Ishikawa (cell line): Measurements from ENCODE around the gene MLLT1.

Experiments used
- CEBPB ChIP-seq: IDR thresholded peaks from 2 replicates; pipeline ENCODE4 v1.6.1; 2012
- CREB1 ChIP-seq: IDR thresholded peaks from 2 replicates; pipeline ENCODE4 v1.6.1; 2012; ENCODE audit warnings: low read depth
- EGR1 ChIP-seq: IDR thresholded peaks from 2 replicates; pipeline ENCODE4 v1.6.1; 2012
- EP300 ChIP-seq: IDR thresholded peaks from 2 replicates; pipeline ENCODE4 v1.6.1; 2012; ENCODE audit warnings: borderline replicate concordance
- FOXM1 ChIP-seq: IDR thresholded peaks from 2 replicates; pipeline ENCODE4 v1.6.1; 2012; ENCODE audit warnings: low read depth, borderline replicate concordance
- MAX ChIP-seq: IDR thresholded peaks from 2 replicates; pipeline ENCODE4 v1.6.1; 2012
- NFIC ChIP-seq: IDR thresholded peaks from 2 replicates; pipeline ENCODE4 v1.6.1; 2012
- RAD21 ChIP-seq: IDR thresholded peaks from 2 replicates; pipeline ENCODE4 v1.6.1; 2012; ENCODE audit warnings: low read depth
- REST ChIP-seq: IDR thresholded peaks from 2 replicates; pipeline ENCODE4 v1.6.1; 2012; ENCODE audit warnings: low read depth, mild to moderate bottlenecking
- TAF1 ChIP-seq: IDR thresholded peaks from 2 replicates; pipeline ENCODE4 v1.6.1; 2012; ENCODE audit warnings: low read depth, mild to moderate bottlenecking
- TCF12 ChIP-seq: IDR thresholded peaks from 2 replicates; pipeline ENCODE4 v1.6.1; 2012; ENCODE audit warnings: low read depth
- TEAD4 ChIP-seq: IDR thresholded peaks from 2 replicates; pipeline ENCODE4 v1.6.1; 2012
- YY1 ChIP-seq: IDR thresholded peaks from 2 replicates; pipeline ENCODE4 v1.6.1; 2012; ENCODE audit warnings: low read depth
- ZBTB7A ChIP-seq: IDR thresholded peaks from 2 replicates; pipeline ENCODE4 v1.6.1; 2012; ENCODE audit warnings: low read depth
- TF ChIP-seq, protein P1 (sequence below): IDR thresholded peaks from 2 replicates; pipeline ENCODE4 v1.6.1; 2012

Gene MLLT1

DNA sequence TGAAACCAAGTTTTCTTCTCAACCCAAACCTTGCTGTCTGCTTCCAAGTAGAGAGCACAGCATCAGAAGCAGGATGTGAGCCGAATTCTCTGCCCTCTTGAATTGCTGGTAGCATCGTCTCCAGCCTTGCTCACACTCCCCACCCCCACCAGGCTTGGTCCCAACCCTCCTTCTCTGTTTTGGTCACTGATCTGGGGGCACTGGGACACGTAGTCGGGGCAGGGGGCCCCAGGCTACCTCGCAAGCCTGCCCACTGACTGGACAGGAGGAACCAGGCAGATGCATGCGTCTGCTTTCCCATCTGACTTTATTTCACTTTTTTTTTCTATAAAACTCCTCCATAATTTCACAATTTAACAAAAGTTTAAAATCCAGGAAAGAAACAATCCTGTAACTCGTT lies 69.7 kb downstream of the MLLT1 start:
- TF ChIP-seq CREB1, result no peak
- no peak for TF ChIP-seq FOXM1
- no peak for TF ChIP-seq TAF1
- TF ChIP-seq ZBTB7A, result no peak
- TF ChIP-seq REST, result no peak
- no peak for TF ChIP-seq TEAD4
- no peak for TF ChIP-seq CEBPB
- no peak for TF ChIP-seq MAX
- no peak for TF ChIP-seq EGR1
- TF ChIP-seq, protein P1, sequence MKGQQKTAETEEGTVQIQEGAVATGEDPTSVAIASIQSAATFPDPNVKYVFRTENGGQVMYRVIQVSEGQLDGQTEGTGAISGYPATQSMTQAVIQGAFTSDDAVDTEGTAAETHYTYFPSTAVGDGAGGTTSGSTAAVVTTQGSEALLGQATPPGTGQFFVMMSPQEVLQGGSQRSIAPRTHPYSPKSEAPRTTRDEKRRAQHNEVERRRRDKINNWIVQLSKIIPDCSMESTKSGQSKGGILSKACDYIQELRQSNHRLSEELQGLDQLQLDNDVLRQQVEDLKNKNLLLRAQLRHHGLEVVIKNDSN, result no peak
- no peak for TF ChIP-seq TCF12
- no peak for TF ChIP-seq YY1
- TF ChIP-seq EP300, result no peak
- no peak for TF ChIP-seq NFIC

DNA sequence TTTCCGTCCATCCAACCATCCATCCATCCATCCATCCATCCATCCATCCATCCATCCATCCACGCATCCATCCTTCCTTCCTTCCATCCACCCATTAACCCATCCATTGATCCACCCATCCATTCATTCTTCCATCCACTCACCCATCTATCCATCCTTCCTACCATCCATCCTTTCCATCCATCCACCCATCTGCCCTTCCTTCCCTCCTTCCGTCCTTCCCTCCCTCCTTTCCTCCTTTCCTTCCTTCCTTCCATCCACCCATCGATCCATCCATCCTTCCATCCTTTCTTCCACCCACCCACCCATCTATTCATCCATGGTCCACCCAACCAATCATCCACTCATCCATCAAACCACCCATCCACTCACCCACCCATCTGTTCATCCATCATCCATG lies 70.1 kb downstream of the MLLT1 start:
- TF ChIP-seq NFIC, result no peak

- TF ChIP-seq, protein P1, result no peak
- no peak for TF ChIP-seq TAF1
These were observed 70.5 kb downstream of the MLLT1 start for GRCh38 chr19:6209233-6209632.

DNA sequence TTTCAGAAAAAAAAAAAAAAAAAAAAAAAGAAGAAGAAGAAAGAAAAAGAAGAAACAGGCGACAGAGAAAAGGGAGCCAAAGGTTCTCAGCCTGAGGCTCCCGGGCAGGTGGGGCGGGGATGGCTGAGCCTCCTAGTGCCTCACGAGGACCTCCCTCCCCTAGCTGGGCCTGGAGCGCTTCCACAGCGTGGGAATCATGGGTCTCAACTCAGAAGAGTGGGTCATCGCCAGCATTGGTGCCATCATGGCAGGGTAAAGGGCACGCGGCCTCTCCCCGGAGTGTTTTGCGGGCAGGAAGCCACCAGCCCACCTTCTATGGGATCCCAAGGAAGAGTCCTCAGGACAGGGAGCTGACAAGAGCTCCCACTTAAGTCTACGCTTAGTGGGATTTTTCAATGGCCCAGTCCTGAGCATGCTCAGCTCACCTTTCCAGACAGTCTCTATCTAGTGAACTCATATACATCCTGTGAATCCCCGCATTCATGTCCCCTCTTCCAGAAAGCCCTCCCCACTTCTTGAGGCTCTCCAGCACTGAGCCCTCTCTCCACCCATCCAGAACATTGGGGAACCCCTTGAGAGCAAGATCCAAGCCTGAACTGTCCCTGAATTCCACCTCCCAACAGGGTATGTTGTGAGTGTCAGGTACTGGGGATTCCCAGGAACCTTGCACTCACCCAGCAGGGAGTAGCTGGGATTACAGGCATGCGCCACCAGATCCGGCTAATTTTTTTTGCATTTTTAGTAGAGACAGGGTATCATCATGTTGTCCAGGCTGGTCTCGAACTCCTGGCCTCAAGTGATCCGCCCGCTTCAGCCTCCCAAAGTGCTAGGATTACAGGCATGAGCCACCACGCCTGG lies 74.7 kb downstream of the MLLT1 start:
- TF ChIP-seq, protein P1, result no peak
- TF ChIP-seq EP300, result no peak
- TF ChIP-seq CEBPB, result no peak
- no peak for TF ChIP-seq YY1
- TF ChIP-seq EGR1, result no peak

GRCh38 chr19:6204212-6204611 lies 75.6 kb downstream of the MLLT1 start:
- TF ChIP-seq YY1, result no peak

- TF ChIP-seq MAX (peak; percentile 97), TAF1 (peak; percentile 92), YY1 (0 out of 2 replicates have a peak, but pooled peaks have one; percentile 29)
- TF ChIP-seq, protein P1, result no peak
These were observed 80.4 kb downstream of the MLLT1 start for GRCh38 chr19:6199240-6199994.

GRCh38 chr19:6198896-6199239 lies 80.9 kb downstream of the MLLT1 start:
- TF ChIP-seq RAD21, result no peak
- no peak for TF ChIP-seq CREB1
- no peak for TF ChIP-seq CEBPB
- no peak for TF ChIP-seq FOXM1
- TF ChIP-seq EGR1, result no peak
- TF ChIP-seq, protein P1, result no peak
- TF ChIP-seq TAF1, result no peak
- TF ChIP-seq TCF12, result no peak
- no peak for TF ChIP-seq REST
- no peak for TF ChIP-seq MAX
- TF ChIP-seq TEAD4, result no peak
- TF ChIP-seq NFIC, result no peak
- TF ChIP-seq EP300, result no peak
- TF ChIP-seq ZBTB7A, result no peak
- no peak for TF ChIP-seq YY1
